ENCODE measurements around the gene SLC16A7. TPM values are rescaled to one million over a fixed set of nuclear protein-coding genes. Genes with fewer than 3 reads are reported as not detected.
"Not testable (repeated sequence)": the region's sequence is repeated elsewhere in the genome, so short reads cannot be mapped to it uniquely, and the experiment has no call there.

Gene SLC16A7
- total RNA-seq, 1 donor from 2014 or later: 6.5 TPM

GRCh38 chr12:59600171-59600570 lies 4.3 kb downstream of the SLC16A7 start:
- TF ChIP-seq, protein P1, sequence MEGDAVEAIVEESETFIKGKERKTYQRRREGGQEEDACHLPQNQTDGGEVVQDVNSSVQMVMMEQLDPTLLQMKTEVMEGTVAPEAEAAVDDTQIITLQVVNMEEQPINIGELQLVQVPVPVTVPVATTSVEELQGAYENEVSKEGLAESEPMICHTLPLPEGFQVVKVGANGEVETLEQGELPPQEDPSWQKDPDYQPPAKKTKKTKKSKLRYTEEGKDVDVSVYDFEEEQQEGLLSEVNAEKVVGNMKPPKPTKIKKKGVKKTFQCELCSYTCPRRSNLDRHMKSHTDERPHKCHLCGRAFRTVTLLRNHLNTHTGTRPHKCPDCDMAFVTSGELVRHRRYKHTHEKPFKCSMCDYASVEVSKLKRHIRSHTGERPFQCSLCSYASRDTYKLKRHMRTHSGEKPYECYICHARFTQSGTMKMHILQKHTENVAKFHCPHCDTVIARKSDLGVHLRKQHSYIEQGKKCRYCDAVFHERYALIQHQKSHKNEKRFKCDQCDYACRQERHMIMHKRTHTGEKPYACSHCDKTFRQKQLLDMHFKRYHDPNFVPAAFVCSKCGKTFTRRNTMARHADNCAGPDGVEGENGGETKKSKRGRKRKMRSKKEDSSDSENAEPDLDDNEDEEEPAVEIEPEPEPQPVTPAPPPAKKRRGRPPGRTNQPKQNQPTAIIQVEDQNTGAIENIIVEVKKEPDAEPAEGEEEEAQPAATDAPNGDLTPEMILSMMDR (IDR thresholded peaks at IDR 0.05; ENCODE audit: unreplicated experiment): no peak
- Mint-ChIP-seq H3K27me3 (peaks cover 18% of the 10 kb centered on the region), H3K9me3 (ENCODE audit: low read depth) (no peaks in the 10 kb centered on the region), H3K27ac (no peak overlapping the region), H3K4me3 (ENCODE audit: low read depth) (no peak overlapping the region), H3K4me1 (ENCODE audit: low read depth) (peaks cover 9% of the 10 kb centered on the region), H3K36me3 (ENCODE audit: insufficient read depth) (no peaks in the 10 kb centered on the region)
- DNase-seq (ENCODE audit: low spot score, unreplicated experiment): no peak

- TF ChIP-seq, protein P1 (IDR thresholded peaks at IDR 0.05; ENCODE audit: unreplicated experiment): no peak
- no peaks in the 10 kb centered on the region for H3K9me3 Mint-ChIP-seq (ENCODE audit: low read depth)
- H3K4me1 Mint-ChIP-seq (ENCODE audit: low read depth): no peaks in the 10 kb centered on the region
- no peaks in the 10 kb centered on the region for H3K36me3 Mint-ChIP-seq (ENCODE audit: insufficient read depth)
- no peak overlapping the region for H3K27ac Mint-ChIP-seq
- H3K4me3 Mint-ChIP-seq (ENCODE audit: low read depth): no peak overlapping the region
- peaks cover 4% of the 10 kb centered on the region for H3K27me3 Mint-ChIP-seq
- no peak for DNase-seq (ENCODE audit: low spot score, unreplicated experiment)
Observed at GRCh38 chr12:59603754-59604153, 7.9 kb downstream of the SLC16A7 start.

GRCh38 chr12:59612823-59613434 lies 17.1 kb downstream of the SLC16A7 start:
- not testable (repeated sequence) for DNase-seq (ENCODE audit: low spot score, unreplicated experiment); H3K4me1 Mint-ChIP-seq (ENCODE audit: low read depth); H3K36me3 Mint-ChIP-seq (ENCODE audit: insufficient read depth); H3K27me3 Mint-ChIP-seq; H3K27ac Mint-ChIP-seq; H3K4me3 Mint-ChIP-seq (ENCODE audit: low read depth)
- H3K9me3 Mint-ChIP-seq (ENCODE audit: low read depth): peaks cover 12% of the 10 kb centered on the region

- peaks cover 9% of the 10 kb centered on the region for H3K36me3 Mint-ChIP-seq (ENCODE audit: insufficient read depth)
- no peak overlapping the region for H3K27ac Mint-ChIP-seq
- DNase-seq (ENCODE audit: low spot score, unreplicated experiment): no peak
- H3K27me3 Mint-ChIP-seq: no peaks in the 10 kb centered on the region
- TF ChIP-seq, protein P1 (IDR thresholded peaks at IDR 0.05; ENCODE audit: unreplicated experiment): no peak
- H3K9me3 Mint-ChIP-seq (ENCODE audit: low read depth): peaks cover 12% of the 10 kb centered on the region
- H3K4me3 Mint-ChIP-seq (ENCODE audit: low read depth): no peak overlapping the region
- H3K4me1 Mint-ChIP-seq (ENCODE audit: low read depth): no peaks in the 10 kb centered on the region
Observed at GRCh38 chr12:59615392-59616165, 19.8 kb downstream of the SLC16A7 start.

- no peaks in the 10 kb centered on the region for H3K36me3 Mint-ChIP-seq (ENCODE audit: insufficient read depth)
- H3K4me3 Mint-ChIP-seq (ENCODE audit: low read depth): no peak overlapping the region
- H3K9me3 Mint-ChIP-seq (ENCODE audit: low read depth): no peaks in the 10 kb centered on the region
- no peaks in the 10 kb centered on the region for H3K4me1 Mint-ChIP-seq (ENCODE audit: low read depth)
- DNase-seq (ENCODE audit: low spot score, unreplicated experiment): no peak
- H3K27ac Mint-ChIP-seq: no peak overlapping the region
- TF ChIP-seq, protein P1 (IDR thresholded peaks at IDR 0.05; ENCODE audit: unreplicated experiment): no peak
- no peaks in the 10 kb centered on the region for H3K27me3 Mint-ChIP-seq
Observed at GRCh38 chr12:59619461-59620240, 23.8 kb downstream of the SLC16A7 start.
